ENCODE results near the gene PIP. TPM values are rescaled to one million over a fixed set of nuclear protein-coding genes. Genes with fewer than 3 reads are reported as not detected.

The PIP gene
- total RNA-seq, 2 experiments from 2014 or later = not detected

DNA sequence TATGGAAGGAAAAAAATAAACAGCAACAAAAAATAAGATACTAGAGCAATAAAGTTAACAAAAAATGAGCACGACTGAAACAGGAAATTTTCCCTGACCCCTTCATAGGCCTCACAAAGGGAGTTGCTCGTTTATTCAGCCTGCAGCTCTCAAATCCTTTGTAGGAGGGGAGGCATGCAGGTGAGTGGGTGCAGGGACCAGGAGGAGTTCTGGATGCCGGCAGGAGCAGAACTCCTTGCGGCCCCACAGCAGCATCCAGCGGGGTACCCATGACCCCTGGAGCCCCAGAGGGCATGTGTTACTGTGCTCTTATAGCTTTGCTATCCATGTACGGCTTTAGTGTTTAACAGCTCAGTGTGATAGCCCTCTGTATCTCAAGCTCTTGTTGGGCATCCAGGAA is 57.1 kb downstream of the PIP start:
- ATAC-seq (ENCODE audit: low read depth) = no peak
- POLR2A ChIA-PET = no interaction called here

More for the DNA sequence above, 57.1 kb downstream of the PIP start:
- H3K27ac Mint-ChIP-seq = no peak overlapping the region
- DNase-seq = no peak
- no peaks in the 10 kb centered on the region for H3K36me3 Mint-ChIP-seq
- H3K9me3 Mint-ChIP-seq = no peaks in the 10 kb centered on the region
- no peaks in the 10 kb centered on the region for H3K4me1 Mint-ChIP-seq
- H3K27me3 Mint-ChIP-seq = peaks cover 15% of the 10 kb centered on the region
- H3K4me3 Mint-ChIP-seq = no peak overlapping the region

Other genes with a start within 250 kb of the PIP start
- not detected for gene TRPV6, start 246.3 kb upstream of the PIP start, total RNA-seq
- not detected for gene TRPV5, start 198.3 kb upstream of the PIP start, total RNA-seq
- gene LLCFC1, start 192.6 kb upstream of the PIP start, total RNA-seq = not detected
- gene KEL, start 169.7 kb upstream of the PIP start, total RNA-seq = 1 to 10 TPM in 1 of 2 experiments, under 1 TPM in 1; 0.94 to 1.2 TPM
- gene OR9A2, start 104.9 kb upstream of the PIP start, total RNA-seq = under 1 TPM in 1 of 2 experiments, not detected in 1; 0.30 TPM
- gene OR6V1, start 79.7 kb upstream of the PIP start, total RNA-seq = not detected
- gene TAS2R39, start 51.3 kb downstream of the PIP start, total RNA-seq = not detected
- gene TAS2R40, start 90.0 kb downstream of the PIP start, total RNA-seq = not detected
- 100 to 1,000 TPM; 355 to 368 TPM for gene GSTK1, start 131.4 kb downstream of the PIP start, total RNA-seq
- 1 to 10 TPM; 1.1 TPM for gene TMEM139, start 152.9 kb downstream of the PIP start, total RNA-seq
- gene CASP2, start 156.3 kb downstream of the PIP start, total RNA-seq = 10 to 100 TPM; 96.5 to 98.8 TPM
- gene CLCN1, start 184.0 kb downstream of the PIP start, total RNA-seq = under 1 TPM in 1 of 2 experiments, not detected in 1; 0.08 TPM
- gene FAM131B, start 230.6 kb downstream of the PIP start, total RNA-seq = 1 to 10 TPM; 2.3 to 2.9 TPM
- gene ZYX, start 249.3 kb downstream of the PIP start, total RNA-seq = 100 to 1,000 TPM; 199 to 200 TPM